ENCODE results near the gene TRIM8. TPM values are rescaled to one million over a fixed set of nuclear protein-coding genes. Genes with fewer than 3 reads are reported as not detected.
"Not testable (repeated sequence)": the region's sequence is repeated elsewhere in the genome, so short reads cannot be mapped to it uniquely, and the experiment has no call there.

The TRIM8 gene
- total and polyA plus RNA-seq, 2 of the 8 experiments (the other 6 are each of a cell fraction or from before 2014, with no cell fraction given), result 24.9 to 38.8 TPM

DNA sequence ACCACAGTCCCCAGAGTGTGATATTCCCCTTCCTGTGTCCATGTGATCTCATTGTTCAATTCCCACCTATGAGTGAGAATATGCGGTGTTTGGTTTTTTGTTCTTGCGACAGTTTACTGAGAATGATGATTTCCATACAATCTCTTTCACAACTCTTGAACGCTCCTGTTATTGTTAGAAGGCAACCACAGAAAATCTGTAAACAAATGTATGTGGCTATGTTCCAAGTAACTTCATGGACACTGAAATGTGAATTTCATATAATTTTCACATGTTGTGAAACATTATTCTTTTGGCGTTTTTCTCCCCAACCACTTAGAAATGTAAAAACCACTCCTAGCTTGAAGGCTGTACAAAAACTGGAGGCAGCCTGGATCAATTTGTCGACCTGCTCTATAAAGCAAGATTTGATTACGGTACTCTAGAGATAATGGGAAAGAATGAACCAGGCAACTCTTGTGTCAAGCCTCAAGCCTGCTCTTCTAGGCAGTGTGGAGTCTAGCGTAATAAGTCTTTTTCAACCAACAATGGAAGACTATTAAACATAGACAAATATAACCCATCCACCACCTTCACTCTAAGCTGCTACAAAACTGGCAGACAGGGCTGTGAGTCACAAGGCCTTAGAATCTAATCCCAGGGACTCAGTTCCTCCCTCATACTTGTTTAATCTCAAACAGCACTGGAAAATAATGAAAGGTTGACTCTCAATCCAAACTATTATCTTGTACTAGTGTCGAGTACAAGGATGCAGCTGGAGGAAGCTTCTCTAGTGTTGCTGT, 47.2 kb downstream of the TRIM8 start (continued):
- TF ChIP-seq CREB1 (IDR thresholded peaks at IDR 0.05), result no peak
- TF ChIP-seq POLR2AphosphoS5 (IDR thresholded peaks at IDR 0.05; ENCODE audit: low read depth, low read length), result no peak
- no peak for TF ChIP-seq KDM5A (IDR thresholded peaks at IDR 0.05; ENCODE audit: low read length)
- TF ChIP-seq SUZ12 (IDR thresholded peaks at IDR 0.05; ENCODE audit: low read length), result no peak
- TF ChIP-seq SRF (IDR thresholded peaks at IDR 0.05; ENCODE audit: low read depth, low read length), result no peak

DNA sequence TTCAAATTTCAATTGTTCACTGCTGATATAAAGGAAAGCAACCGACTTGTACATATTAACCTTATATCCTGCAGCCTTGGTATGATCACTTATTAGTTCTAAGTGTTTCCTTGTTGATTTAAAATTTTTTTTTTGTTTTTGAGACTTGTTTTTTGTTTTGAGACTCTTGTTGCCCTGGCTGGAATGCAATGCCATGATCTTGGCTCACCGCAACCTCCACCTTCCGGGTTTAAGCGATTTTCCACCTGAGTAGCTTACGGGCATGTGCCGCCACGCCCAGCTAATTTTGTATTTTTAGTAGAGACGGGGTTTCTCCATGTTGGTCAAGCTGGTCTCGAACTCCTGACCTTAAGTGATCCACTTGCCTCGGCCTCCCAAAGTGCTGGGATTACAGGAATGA, 51.1 kb downstream of the TRIM8 start:
- H3K36me3 ChIP-seq (ENCODE audit: control insufficient read depth in 2 of 4, insufficient read depth in 4 of 4, low read length in 3 of 4), result peaks cover 0 to 16% (median 12%) of the 10 kb centered on the region in 4 experiments; a peak in 6 of 8 replicates
- H3K14ac ChIP-seq (ENCODE audit: insufficient read length); H4K8ac ChIP-seq (ENCODE audit: extremely low read depth, insufficient read depth, low read length); H3K79me2 ChIP-seq (ENCODE audit: control insufficient read depth in 1 of 2, insufficient read depth in 2 of 2, low read length in 2 of 2); DNase-seq (ENCODE audit: low read depth in 1 of 2, low spot score in 2 of 2); H2AK5ac ChIP-seq (ENCODE audit: low read depth, low read length); H3K9me3 ChIP-seq (ENCODE audit: insufficient read depth in 2 of 2, low read depth in 1 of 2, low read length in 1 of 2); H2BK120ac ChIP-seq (replicated peaks; ENCODE audit: low read depth, low read length); H3K23me2 ChIP-seq (ENCODE audit: low read depth, low read length); H3K9ac ChIP-seq (replicated peaks in 1 of 4; ENCODE audit: extremely low read depth in 1 of 4, low read depth in 3 of 4, low read length in 3 of 4); H3K56ac ChIP-seq (replicated peaks; ENCODE audit: insufficient read length, low read depth, low read length); H3K4me1 ChIP-seq (replicated peaks in 1 of 4; ENCODE audit: control insufficient read depth in 3 of 4, insufficient read depth in 4 of 4, low read length in 3 of 4); H3K4me3 ChIP-seq (ENCODE audit: extremely low read depth in 1 of 4, insufficient read depth in 2 of 4, low read depth in 3 of 4, low read length in 4 of 4); H3K27me3 ChIP-seq (replicated peaks in 1 of 4; ENCODE audit: control insufficient read depth in 3 of 4, extremely low read depth in 1 of 4, insufficient read depth in 3 of 4, low read length in 3 of 4); H4K91ac ChIP-seq (replicated peaks; ENCODE audit: insufficient read length, low read length); H2BK5ac ChIP-seq (ENCODE audit: low read depth, low read length); H4K5ac ChIP-seq (ENCODE audit: insufficient read length, low read depth, low read length); H3K23ac ChIP-seq (ENCODE audit: insufficient read length); H3K18ac ChIP-seq (ENCODE audit: extremely low read depth, low read length); H4K20me1 ChIP-seq (replicated peaks in 1 of 2; ENCODE audit: control insufficient read depth in 1 of 2, insufficient read depth in 2 of 2, low read length in 2 of 2); H3K4me2 ChIP-seq (ENCODE audit: insufficient read depth in 1 of 2, low read depth in 2 of 2, low read length in 2 of 2); H2BK15ac ChIP-seq (ENCODE audit: low read length); H3K79me1 ChIP-seq (ENCODE audit: low read depth, low read length); H2AFZ ChIP-seq (ENCODE audit: low read length); H2BK12ac ChIP-seq (ENCODE audit: low read depth, low read length); FAIRE-seq; H3K27ac ChIP-seq (ENCODE audit: low read depth, low read length); H3K4ac ChIP-seq (replicated peaks; ENCODE audit: insufficient read length, low read depth, low read length); H2BK20ac ChIP-seq (ENCODE audit: low read length): not testable (repeated sequence)
- CTCF ChIA-PET (ENCODE audit: partially characterized antibody), result interaction anchor here (1.3 to 1.9 kb wide), 2 partner anchors 16 to 80 kb away, joined by 3 to 4 read pairs; no protein-coding TSS in a partner anchor
- WGBS, 2 experiments (ENCODE audit: extremely low coverage in 1 of 2, insufficient coverage in 1 of 2, insufficient read length in 1 of 2, insufficient replicate concordance in 2 of 2, low coverage in 1 of 2, low lambda C conversion rate in 2 of 2, missing lambda C conversion rate in 1 of 2), result 96% methylated on average over 10 of the region's 10 CpGs; no CpG with 5 or more reads in 1 of the 2 experiments
- POLR2A ChIA-PET (ENCODE audit: partially characterized antibody), result interaction anchor here (0.7 kb wide), 2 partner anchors 16 to 558 kb away, joined by 3 read pairs; no protein-coding TSS in a partner anchor
